ENCODE results near the gene OR7G3.

GRCh38 chr19:9128171-9128570, 1.4 kb upstream of the OR7G3 start:
- TF ChIP-seq POLR2A (IDR thresholded peaks at IDR 0.05) (no peak), CTCF (IDR thresholded peaks at IDR 0.05) (no peak)
